ENCODE measurements around the gene KIF26B.

The KIF26B gene

DNA sequence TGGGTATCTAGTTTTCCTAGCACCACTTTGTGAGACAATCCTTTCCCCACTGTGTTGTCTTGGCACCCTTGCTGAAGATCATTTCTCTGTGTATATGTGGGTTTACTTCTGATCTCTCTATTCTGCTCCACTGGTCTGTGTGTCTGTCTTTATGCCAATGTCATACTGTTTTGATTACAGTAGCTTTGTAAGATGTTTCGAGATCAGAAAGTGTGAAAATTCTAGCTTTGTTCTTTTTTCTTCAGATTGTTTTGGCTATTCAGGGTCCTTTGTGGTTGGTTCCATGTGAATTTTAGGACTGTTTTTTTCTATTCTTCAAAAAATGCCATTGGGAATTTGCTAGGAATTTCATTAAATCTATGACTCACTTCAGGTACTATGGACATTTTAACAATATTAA lies 116.2 kb downstream of the KIF26B start:
- H3K4me3 ChIP-seq (ENCODE audit: low read depth, low read length) = no peak overlapping the region
- in situ Hi-C loops (cut with HindIII; ENCODE audit: low sequenced_read_pairs) = no loop called here
- no peak for DNase-seq (ENCODE audit: low read depth)
- TF ChIP-seq CTCF (IDR thresholded peaks at IDR 0.05; ENCODE audit: low read depth, low read length, missing control alignments) = no peak

DNA sequence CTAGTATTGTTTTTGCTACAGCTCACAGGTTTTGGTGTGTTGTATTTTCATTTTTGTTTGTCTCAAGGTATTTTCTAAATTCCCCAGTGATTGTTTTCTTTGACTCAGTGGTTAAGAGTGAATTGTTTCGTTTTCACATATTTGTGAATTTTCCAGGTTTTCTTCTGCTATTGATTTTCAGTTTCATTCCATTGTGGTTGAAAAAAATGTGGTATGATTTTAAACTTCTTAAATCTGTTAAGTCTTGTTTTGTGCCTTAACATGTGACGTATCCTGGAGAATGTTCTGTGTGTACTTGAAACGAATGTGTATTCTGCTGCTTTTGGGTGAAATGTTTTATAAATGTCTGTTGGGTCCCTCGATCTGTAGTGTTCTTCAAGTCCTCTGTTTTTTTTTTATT lies 117.9 kb downstream of the KIF26B start:
- DNase-seq (ENCODE audit: low read depth) = no peak
- H3K4me3 ChIP-seq (ENCODE audit: low read depth, low read length) = no peak overlapping the region
- in situ Hi-C loops (cut with HindIII; ENCODE audit: low sequenced_read_pairs) = no loop called here
- no peak for TF ChIP-seq CTCF (IDR thresholded peaks at IDR 0.05; ENCODE audit: low read depth, low read length, missing control alignments)

GRCh38 chr1:245276445-245276844 lies 121.7 kb downstream of the KIF26B start:
- in situ Hi-C loops (cut with HindIII; ENCODE audit: low sequenced_read_pairs) = no loop called here
- TF ChIP-seq CTCF (IDR thresholded peaks at IDR 0.05; ENCODE audit: low read depth, low read length, missing control alignments) = no peak
- DNase-seq (ENCODE audit: low read depth) = no peak
- no peak overlapping the region for H3K4me3 ChIP-seq (ENCODE audit: low read depth, low read length)

DNA sequence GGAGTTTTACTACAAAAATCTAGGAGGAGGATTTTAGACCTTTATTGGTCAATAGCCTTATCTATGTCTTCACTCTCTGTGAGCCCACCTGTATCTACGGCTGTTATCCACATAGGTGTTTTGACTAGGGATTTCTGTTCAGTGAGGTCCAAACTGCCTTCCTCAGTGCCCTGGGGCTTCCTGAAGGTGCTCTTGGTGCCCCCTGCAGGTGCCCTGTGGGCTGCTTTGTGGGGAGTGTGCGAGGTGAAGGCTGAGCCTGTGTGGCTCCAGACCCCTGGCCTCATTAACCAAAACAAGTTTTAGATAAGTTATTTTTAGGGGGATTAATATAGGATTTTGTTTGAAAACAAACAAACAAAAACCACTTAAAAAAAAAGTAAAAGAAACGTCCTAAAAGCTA lies 122.5 kb downstream of the KIF26B start:
- DNase-seq (ENCODE audit: low read depth) = no peak
- no peak for TF ChIP-seq CTCF (IDR thresholded peaks at IDR 0.05; ENCODE audit: low read depth, low read length, missing control alignments)
- no peak overlapping the region for H3K4me3 ChIP-seq (ENCODE audit: low read depth, low read length)
- in situ Hi-C loops (cut with HindIII; ENCODE audit: low sequenced_read_pairs) = no loop called here

DNA sequence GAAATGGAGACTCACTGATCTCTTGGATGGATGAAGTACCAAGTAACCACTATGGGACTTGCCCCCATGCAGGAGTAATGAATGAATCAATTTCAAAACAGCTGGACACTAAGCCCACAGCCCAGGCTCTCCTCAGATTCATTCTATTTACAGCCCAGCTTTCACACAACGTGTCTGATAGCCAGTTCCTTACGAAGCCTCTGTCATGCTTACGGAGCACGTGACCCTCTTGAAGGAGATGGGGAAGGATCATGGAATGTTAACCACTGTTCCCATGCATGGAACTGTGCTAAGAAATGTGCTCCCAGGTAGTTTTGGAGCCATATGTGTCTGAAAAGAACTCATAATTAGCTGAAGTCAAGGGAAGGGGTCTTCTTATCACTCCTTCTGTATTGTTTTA lies 124.1 kb downstream of the KIF26B start:
- no peak overlapping the region for H3K4me3 ChIP-seq (ENCODE audit: low read depth, low read length)
- in situ Hi-C loops (cut with HindIII; ENCODE audit: low sequenced_read_pairs) = no loop called here
- no peak for DNase-seq (ENCODE audit: low read depth)
- TF ChIP-seq CTCF (IDR thresholded peaks at IDR 0.05; ENCODE audit: low read depth, low read length, missing control alignments) = no peak

- TF ChIP-seq CTCF (IDR thresholded peaks at IDR 0.05; ENCODE audit: low read depth, low read length, missing control alignments) = no peak
- no peak overlapping the region for H3K4me3 ChIP-seq (ENCODE audit: low read depth, low read length)
- DNase-seq (ENCODE audit: low read depth) = no peak
- in situ Hi-C loops (cut with HindIII; ENCODE audit: low sequenced_read_pairs) = no loop called here
These were observed 124.6 kb downstream of the KIF26B start for GRCh38 chr1:245279346-245279745.

DNA sequence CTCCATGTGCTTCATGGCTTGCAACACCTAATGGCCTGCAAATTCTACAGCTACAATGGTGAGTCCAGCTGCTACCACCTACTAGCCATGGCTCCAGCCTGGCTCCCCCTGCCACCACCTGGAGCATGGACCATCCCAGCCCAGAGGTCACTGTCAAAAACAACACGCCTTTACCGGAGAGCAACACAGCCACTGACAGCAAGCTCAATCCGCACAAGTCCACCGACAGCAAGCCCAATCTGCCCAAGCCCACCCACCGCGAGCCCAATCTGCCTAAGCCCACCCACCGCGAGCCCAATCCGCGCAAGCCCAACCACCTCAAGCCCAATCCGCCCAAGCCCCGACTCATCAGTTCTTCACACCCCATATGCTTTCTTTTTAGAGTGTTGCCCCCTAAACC lies 128.2 kb downstream of the KIF26B start:
- in situ Hi-C loops (cut with HindIII; ENCODE audit: low sequenced_read_pairs) = no loop called here
- DNase-seq (ENCODE audit: low read depth) = no peak
- H3K4me3 ChIP-seq (ENCODE audit: low read depth, low read length) = no peak overlapping the region
- TF ChIP-seq CTCF (IDR thresholded peaks at IDR 0.05; ENCODE audit: low read depth, low read length, missing control alignments) = no peak

Measured in astrocyte of the cerebellum (primary cell).